ENCODE measurements around the gene RGS3.

The RGS3 gene

GRCh38 chr9:113476511-113476916 is 13.0 kb downstream of the RGS3 start:
- no peak for ATAC-seq
- TF ChIP-seq ZFP3 (CRISPR knock-in tag; IDR thresholded peaks at IDR 0.05) (no peak), BACH2 (CRISPR knock-in tag; IDR thresholded peaks at IDR 0.05; ENCODE audit: borderline replicate concordance) (no peak), SNAI2 (CRISPR knock-in tag; IDR thresholded peaks at IDR 0.05) (no peak), ARNTL (CRISPR knock-in tag; IDR thresholded peaks at IDR 0.05; ENCODE audit: borderline replicate concordance, low read depth) (no peak)

- no peak for ATAC-seq
- no peak for TF ChIP-seq ZNF70 (CRISPR knock-in tag; IDR thresholded peaks at IDR 0.05)
- TF ChIP-seq PATZ1 (CRISPR knock-in tag; IDR thresholded peaks at IDR 0.05; ENCODE audit: borderline replicate concordance), result no peak
- no peak for TF ChIP-seq ZFP30 (CRISPR knock-in tag; IDR thresholded peaks at IDR 0.05)
These were observed 13.5 kb downstream of the RGS3 start for GRCh38 chr9:113477058-113477457.

- no peak for ATAC-seq
- TF ChIP-seq ESRRG (CRISPR knock-in tag; IDR thresholded peaks at IDR 0.05) (no peak), ARNTL (CRISPR knock-in tag; IDR thresholded peaks at IDR 0.05; ENCODE audit: borderline replicate concordance, low read depth) (no peak), RARB (CRISPR knock-in tag; IDR thresholded peaks at IDR 0.05) (no peak), PATZ1 (CRISPR knock-in tag; IDR thresholded peaks at IDR 0.05; ENCODE audit: borderline replicate concordance) (no peak), ZFP3 (CRISPR knock-in tag; IDR thresholded peaks at IDR 0.05) (no peak), TOX (CRISPR knock-in tag; IDR thresholded peaks at IDR 0.05; ENCODE audit: borderline replicate concordance) (no peak)
These were observed 14.1 kb downstream of the RGS3 start for GRCh38 chr9:113477661-113478060.

GRCh38 chr9:113479174-113479621 is 15.7 kb downstream of the RGS3 start:
- ATAC-seq, result no peak
- TF ChIP-seq PPARA (CRISPR knock-in tag; IDR thresholded peaks at IDR 0.05; ENCODE audit: borderline replicate concordance), result no peak
- no peak for TF ChIP-seq OSR1 (CRISPR knock-in tag; IDR thresholded peaks at IDR 0.05)
- TF ChIP-seq ZFP3 (CRISPR knock-in tag; IDR thresholded peaks at IDR 0.05), result no peak
- no peak for TF ChIP-seq TCF4 (CRISPR knock-in tag; IDR thresholded peaks at IDR 0.05; ENCODE audit: borderline replicate concordance)
- no peak for TF ChIP-seq ISL1 (CRISPR knock-in tag; IDR thresholded peaks at IDR 0.05)

- TF ChIP-seq PATZ1 (CRISPR knock-in tag; IDR thresholded peaks at IDR 0.05; ENCODE audit: borderline replicate concordance), result no peak
- no peak for TF ChIP-seq CREB5 (CRISPR knock-in tag; IDR thresholded peaks at IDR 0.05; ENCODE audit: low read depth)
- TF ChIP-seq ZC3H10 (CRISPR knock-in tag; IDR thresholded peaks at IDR 0.05), result no peak
- TF ChIP-seq OSR1 (CRISPR knock-in tag; IDR thresholded peaks at IDR 0.05), result no peak
- TF ChIP-seq CSDC2 (CRISPR knock-in tag; IDR thresholded peaks at IDR 0.05), result no peak
- no peak for TF ChIP-seq ZFP30 (CRISPR knock-in tag; IDR thresholded peaks at IDR 0.05)
- no peak for TF ChIP-seq ARNTL (CRISPR knock-in tag; IDR thresholded peaks at IDR 0.05; ENCODE audit: borderline replicate concordance, low read depth)
- no peak for TF ChIP-seq CSRNP3 (CRISPR knock-in tag; IDR thresholded peaks at IDR 0.05)
- TF ChIP-seq ZNF8 (CRISPR knock-in tag; IDR thresholded peaks at IDR 0.05), result no peak
- no peak for TF ChIP-seq GLIS3 (CRISPR knock-in tag; IDR thresholded peaks at IDR 0.05)
- TF ChIP-seq ZFP3 (CRISPR knock-in tag; IDR thresholded peaks at IDR 0.05), result no peak
- no peak for TF ChIP-seq PPARA (CRISPR knock-in tag; IDR thresholded peaks at IDR 0.05; ENCODE audit: borderline replicate concordance)
- TF ChIP-seq RARB (CRISPR knock-in tag; IDR thresholded peaks at IDR 0.05), result no peak
- no peak for TF ChIP-seq TCF4 (CRISPR knock-in tag; IDR thresholded peaks at IDR 0.05; ENCODE audit: borderline replicate concordance)
- no peak for TF ChIP-seq POU6F1 (CRISPR knock-in tag; IDR thresholded peaks at IDR 0.05; ENCODE audit: borderline replicate concordance, low read depth)
- no peak for TF ChIP-seq ISL1 (CRISPR knock-in tag; IDR thresholded peaks at IDR 0.05)
- TF ChIP-seq BACH2 (CRISPR knock-in tag; IDR thresholded peaks at IDR 0.05; ENCODE audit: borderline replicate concordance), result no peak
- no peak for TF ChIP-seq TOX (CRISPR knock-in tag; IDR thresholded peaks at IDR 0.05; ENCODE audit: borderline replicate concordance)
- ATAC-seq, result no peak
These were observed 17.1 kb downstream of the RGS3 start for GRCh38 chr9:113480612-113481011.
